ENCODE results near the gene DUSP22. TPM values are rescaled to one million over a fixed set of nuclear protein-coding genes. Genes with fewer than 3 reads are reported as not detected.

DUSP22 gene
- total and polyA plus RNA-seq, 2 of the 8 experiments (the other 6 are each of a cell fraction or from before 2014, with no cell fraction given): 15.5 to 32.4 TPM

DNA sequence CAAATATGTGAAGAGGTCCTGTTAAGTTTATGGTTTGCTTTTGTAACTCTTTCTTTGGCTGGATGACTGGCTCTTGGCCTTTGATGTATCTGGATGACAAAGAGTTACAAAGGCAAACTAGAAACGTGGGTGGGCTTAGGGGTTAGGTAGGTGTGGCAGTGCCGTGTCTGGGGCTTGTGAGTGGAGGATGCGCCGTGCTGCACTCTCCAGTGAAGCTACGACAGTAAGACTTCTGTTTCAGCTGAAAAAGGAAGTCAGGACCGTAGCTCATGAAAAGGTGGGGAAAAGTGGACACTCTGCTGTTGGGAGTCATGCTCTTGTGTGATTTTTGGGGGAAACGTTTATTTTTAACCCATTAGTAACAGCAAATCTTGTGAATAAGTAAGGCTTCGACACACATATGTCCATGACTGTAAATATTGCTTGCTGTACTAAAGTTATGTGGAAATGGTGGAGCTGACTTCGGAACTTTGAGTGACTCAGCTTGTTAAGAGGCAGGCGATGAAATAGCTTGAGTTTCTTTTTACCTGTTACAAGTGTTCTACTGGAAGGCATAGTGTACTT is 45.6 kb downstream of the DUSP22 start (continued):
- no peak for TF ChIP-seq NRF1 (IDR thresholded peaks at IDR 0.05; ENCODE audit: low read depth, low read length)
- no peak for TF ChIP-seq RFX5 (IDR thresholded peaks at IDR 0.05; ENCODE audit: borderline replicate concordance, low read depth, low read length)
